NCI-H1436 (cell line): ENCODE data around the gene SLC16A7.

ENCODE experiments used
- DNase-seq: peaks from one replicate; lab custom pipeline; 2025; lab: John Stamatoyannopoulos, UW

Gene SLC16A7

DNA sequence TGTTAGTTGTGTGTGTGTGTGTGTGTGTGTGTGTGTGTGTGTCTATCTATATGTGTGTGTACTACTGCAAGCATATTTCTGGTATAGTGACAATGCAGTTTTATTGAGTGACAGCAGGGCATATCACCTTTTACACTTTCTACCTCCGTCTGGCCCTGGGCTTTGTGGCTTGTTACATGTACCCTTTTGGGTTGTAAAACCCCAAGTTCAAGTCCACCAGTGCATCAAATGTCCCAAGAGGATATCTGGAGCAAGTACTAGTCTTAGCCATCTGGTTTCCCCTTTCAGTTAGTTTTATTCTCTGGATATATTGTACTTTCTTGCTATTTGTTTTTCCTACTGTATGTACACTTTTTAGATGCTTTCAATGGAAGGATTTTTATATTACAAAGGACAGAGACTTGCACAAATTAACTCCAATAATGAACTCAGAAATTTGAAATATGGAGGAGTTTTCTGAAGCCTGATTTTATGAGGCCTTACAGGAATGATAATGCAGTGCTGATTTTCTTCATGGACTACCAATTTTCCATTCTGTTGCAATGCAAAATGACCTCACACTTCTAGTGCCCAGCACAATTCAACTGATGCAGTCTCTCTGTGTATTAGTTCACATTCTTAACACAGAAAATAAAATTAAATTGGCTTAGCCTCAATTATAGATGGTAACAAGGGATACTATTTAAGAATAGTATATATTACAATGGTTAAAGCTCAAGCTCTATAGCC, 29.1 kb downstream of the SLC16A7 start:
- DNase-seq = no peak

DNA sequence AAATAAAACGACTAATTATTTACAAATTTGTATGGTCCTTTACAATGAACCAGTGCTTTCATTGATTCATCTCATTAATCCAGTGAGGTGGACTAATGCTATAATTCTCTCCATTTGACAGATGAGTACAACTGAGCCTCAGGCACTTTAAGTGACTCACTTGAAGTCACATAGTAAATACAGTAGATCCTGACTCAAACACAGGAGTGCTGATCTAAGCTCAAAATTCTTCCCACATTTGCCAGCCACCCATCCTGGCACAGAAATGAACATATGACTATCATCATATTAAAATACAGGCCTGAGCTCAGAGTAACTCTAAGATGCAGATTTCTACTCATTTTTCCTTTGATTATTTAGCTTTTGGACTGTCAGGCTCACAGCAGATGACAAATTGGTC, 30.6 kb downstream of the SLC16A7 start:
- DNase-seq = no peak

DNA sequence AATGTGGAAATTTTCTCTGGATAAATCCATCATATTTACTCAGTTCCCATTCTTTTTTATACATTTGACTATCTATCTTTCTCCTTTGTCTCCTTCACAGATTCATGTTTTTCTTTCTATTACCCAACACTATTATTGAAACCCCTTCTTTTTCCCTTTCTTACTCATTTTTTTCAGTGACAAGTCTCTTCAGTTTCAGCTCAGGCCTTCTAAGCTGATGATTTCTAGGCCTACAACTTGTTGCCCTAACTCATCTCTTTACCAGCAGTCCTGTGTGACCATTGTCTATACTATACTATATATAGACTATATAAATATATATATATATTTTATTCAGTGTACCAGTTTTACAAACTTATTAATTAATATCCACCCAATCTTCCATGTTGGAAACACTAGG, 31.8 kb downstream of the SLC16A7 start:
- no peak for DNase-seq

GRCh38 chr12:59629890-59630289, 34.1 kb downstream of the SLC16A7 start:
- DNase-seq = no peak

DNA sequence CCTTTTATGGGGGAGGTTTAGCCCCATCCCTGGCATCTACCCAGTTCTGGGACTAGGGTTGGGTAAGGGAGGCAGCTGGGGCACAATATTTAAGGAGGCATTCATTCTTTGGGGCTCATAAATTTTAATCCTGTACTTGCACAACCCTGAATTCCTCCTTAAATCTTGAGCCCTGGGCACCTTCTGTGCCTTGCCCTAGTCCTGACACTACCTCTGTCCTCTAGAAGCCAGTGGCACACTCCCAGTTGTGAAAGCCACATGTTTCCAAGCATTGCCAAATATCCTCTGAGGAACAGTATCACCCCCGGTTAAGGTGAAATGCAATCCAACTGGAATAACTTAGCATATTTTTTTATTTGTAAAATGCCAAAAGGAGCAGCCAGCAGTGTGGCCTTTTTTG, 36.6 kb downstream of the SLC16A7 start:
- DNase-seq = no peak

DNA sequence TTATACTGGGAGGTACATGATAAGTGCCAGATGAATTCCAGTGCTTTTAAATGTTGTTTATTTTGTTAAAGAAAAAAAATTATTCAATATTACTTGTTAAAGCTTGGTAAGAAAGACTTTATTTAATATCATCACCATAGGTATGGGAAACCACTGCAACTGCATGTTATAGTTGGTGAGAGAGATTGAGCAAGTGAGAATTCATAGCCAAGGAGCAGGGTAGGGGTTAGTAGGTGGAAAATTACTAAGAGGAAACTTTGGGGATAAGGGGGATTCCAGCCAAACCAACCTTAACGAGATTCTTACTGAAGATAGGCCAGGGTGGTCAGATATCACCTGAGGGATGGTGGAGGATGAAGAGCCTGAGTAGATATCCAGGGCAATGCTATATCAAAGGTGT, 38.4 kb downstream of the SLC16A7 start:
- DNase-seq = no peak

DNA sequence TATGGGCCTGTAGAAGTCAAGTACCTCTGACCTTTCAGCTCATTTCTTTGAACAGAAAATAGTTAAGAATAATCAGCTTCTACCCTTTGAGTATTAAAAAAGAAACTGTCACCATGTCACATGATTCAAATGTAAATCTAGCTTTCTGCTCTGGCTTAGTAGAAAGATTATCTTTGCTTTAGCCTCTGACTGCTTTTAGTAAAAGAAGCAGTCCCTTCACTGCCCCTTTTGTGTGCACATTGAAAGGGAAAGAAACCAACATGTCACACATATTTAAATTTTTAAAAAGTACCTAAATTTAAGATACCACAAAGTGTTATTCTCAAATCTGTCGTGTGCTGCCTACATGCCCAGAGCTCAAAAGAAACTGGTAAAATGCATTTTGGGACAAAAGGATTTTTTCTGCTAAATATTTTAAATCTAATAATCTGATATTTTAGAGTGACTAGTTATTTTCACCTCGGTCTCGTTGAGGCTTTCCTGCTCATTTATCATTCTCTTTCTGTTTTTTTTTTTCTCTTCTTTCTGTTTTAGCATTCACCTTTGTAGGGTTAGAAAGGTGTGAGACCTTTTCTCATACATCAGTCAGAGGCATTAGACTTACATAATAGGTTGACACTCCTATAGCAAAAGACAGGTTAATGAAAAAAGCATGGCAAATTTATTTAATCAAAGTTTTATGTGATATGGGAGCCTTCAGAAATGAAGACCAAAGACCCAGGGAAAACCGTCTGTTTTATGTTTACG, 41.3 kb downstream of the SLC16A7 start:
- DNase-seq = no peak

- DNase-seq = no peak
Measured at GRCh38 chr12:59637692-59638070, 41.9 kb downstream of the SLC16A7 start.

DNA sequence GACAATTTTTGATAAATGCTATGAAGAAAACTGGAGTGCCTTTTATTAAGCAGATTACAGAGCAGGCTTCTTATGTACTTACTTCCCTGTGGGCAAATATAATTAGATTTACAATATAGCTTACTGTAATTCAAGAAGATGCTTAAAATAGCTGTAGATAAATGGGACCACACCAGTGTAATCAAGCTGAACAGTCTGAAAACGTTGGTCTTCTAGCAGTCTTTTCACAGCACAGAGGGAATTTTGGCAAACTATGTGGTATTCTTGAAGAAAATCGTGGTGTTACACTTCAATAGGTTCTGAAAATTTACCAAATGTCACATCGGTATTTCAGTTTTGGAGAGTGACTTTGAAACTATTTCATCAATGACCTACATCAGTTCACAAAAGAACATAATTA, 47.7 kb downstream of the SLC16A7 start:
- DNase-seq = no peak

DNA sequence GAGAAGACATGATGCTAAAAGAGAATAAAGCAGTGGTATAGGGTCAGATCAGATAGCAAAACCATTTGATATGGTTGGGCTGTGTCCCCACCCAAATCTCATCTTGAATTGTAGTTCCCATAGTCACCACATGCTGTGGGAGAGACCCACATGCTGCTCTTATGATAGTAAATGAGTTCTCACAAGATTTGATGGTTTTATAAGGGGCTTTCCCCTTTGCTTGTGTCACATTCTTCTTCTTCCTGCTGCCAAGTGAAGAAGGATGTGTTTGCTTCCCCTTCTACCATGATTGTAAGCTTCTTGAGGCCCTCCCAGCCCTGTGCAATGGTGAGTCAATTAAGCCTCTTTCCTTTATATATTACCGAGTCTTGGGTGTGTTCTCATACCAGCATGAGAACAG, 49.4 kb downstream of the SLC16A7 start:
- no peak for DNase-seq

- DNase-seq = no peak
Measured at GRCh38 chr12:59646636-59647035, 50.8 kb downstream of the SLC16A7 start.

DNA sequence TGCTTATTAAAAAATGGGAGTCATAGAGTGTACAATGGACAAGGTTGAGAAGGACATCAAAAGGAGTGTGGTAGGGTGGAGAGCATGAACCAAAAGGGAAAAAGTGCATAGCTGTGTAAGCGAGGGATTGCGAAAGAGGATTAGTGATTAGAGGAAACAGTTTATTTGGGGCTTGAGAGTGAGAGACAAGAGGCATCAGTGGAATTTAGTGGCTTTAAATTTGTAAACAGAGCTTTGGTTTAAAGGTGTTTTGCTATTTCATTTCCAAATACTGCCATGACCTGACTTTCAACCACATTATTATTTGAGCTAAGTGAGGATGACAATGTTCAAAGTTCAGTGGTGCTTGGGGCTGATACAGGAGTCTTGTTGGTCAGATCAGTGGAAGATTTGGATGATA, 53.4 kb downstream of the SLC16A7 start:
- no peak for DNase-seq

DNA sequence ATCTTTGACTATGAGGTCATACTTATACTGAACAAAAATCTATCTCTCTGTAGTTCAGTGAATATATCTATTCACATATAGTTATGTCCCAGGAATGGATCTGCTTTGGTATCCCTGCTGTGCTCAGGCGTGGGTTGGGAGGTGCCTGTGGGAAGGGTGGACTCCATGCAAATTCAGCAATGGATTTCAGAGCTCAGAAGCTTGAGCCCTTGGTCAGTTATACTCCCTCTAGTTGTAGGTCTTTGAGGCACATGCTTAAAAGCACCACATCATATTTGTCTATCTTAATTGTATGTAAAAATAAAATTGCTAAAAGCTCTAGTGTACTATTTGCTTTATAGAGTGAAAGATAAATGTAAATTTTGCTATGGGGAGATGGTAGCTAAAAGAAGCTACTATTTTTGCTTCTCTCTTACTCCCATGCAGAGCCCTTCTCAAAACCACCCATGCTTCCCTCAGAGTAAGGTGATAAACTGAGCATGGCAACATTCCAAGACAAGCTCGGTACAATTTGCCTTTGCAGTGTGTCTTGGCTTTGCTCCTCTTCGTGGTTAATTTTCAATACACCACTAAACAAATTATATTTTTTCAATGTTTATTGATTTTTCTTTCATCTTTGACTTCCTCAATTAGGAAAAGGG, 54.9 kb downstream of the SLC16A7 start:
- DNase-seq = no peak

- no peak for DNase-seq
Measured at GRCh38 chr12:59651229-59651920, 55.5 kb downstream of the SLC16A7 start.

- no peak for DNase-seq
Measured at GRCh38 chr12:59652130-59652529, 56.3 kb downstream of the SLC16A7 start.

DNA sequence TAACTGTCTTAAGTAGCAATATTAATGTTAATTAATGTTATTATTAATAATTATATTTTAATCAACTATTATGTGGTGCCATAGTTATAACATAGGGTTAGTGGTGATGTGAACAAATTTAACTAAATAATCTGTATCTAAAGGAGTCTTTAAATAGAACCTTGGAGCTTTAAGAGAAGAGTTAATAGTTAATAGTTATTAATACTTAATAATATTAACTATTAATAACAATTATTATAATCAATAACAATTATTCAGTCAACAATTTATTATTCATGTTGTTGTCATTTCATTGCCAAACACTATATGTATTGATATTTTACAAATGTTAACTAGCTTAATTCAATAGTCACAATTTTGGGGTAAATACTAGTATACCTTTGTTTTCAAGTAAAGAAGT, 58.2 kb downstream of the SLC16A7 start:
- no peak for DNase-seq

DNA sequence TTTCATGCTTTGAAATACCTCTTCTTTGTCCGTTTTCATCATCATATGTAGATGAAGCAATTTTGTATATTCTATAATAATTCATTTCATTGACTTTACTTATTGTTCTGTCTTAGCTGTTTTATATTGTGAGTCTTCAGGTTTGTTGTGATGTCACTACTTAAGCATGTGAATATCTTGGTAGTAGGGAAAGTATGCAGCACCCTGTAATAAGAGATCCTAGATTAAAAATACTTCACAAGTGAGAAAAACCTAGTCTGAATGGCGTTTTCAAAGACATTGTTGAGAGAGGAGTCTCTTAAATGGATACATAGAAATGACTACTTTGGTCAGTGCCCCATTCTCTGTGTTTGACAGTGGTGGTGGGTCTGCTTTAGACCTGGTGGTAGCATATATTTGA, 61.4 kb downstream of the SLC16A7 start:
- DNase-seq = no peak

DNA sequence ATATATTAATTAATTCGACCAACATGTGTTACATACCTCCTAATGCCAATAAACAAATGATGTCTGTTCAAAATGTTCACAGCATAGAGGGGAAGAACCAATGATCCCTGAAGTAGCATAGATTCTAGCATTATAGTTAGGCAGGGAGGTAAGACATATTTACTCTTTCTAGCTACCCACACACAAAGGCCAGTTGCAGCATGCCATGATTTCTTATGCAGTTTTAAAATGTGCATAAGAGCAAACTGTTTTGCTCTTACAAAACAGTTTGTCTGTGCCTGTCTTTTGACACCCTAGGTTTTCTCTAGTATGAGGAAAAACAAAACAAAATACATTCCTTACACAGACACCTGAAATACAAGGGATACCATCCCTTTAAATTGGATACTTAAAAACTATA, 61.9 kb downstream of the SLC16A7 start:
- DNase-seq = no peak

DNA sequence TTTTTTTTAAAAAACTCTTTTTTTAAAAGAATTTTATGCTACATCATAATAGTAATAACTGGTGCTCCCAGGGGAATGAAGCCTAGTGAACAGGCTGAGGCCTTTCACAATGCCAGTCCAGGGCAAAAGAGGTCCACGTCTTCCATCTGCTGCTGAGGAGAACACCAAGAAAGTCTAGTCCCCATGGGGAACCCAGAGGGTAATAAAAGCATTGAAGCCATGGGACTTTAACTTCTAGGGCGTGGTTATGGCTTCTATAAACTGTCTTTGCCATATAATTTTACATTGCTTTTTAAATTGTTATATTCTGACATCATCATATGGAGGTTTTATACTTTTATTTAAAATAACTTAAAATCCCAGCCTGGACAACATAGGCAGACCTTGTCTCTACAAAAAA, 64.3 kb downstream of the SLC16A7 start:
- DNase-seq = no peak

GRCh38 chr12:59660921-59661597, 65.2 kb downstream of the SLC16A7 start:
- no peak for DNase-seq

DNA sequence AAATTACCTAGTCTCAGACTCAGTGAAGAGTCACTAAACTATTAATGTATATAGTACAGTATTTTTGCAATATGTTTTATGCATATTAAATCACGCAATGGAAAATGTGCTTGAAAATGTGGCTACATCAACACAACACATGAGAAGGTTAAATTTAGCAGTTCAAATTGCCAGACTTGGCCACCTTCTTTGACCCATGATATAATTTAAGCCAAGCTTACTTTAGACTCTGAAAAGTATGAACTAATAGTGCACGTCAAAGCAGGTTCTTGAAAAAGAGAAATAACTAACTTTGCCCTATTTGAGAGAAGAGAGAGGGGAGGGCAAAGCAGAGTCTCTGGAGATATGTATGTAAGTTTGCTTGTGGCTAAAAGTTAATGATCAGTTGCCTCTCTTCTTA, 68.7 kb downstream of the SLC16A7 start:
- DNase-seq = no peak

GRCh38 chr12:59665701-59666100, 69.9 kb downstream of the SLC16A7 start:
- DNase-seq = no peak
